Aorta (tissue), 5 donors: ENCODE results near the gene INSL3. TPM values are rescaled to one million over a fixed set of nuclear protein-coding genes. Genes with fewer than 3 reads are reported as not detected.

Source experiments
- ATAC-seq: fragments of 200-7000 bp; cut with Tn5 transposase; one replicate; pipeline ENCODE4 v1.9.1; 2022; ENCODE audit warnings: moderate library complexity; ENCODE audit not compliant: low FRiP score
- DNase-seq, 2 donors: peaks; one replicate each; pipeline ENCODE4 v3.0.0-alpha.2; 2020
- H3K27ac ChIP-seq, 2 donors: one replicate each; pipeline ENCODE4 v1.5.1; 2013; ENCODE audit warnings: low read length in 2 of 2, mild to moderate bottlenecking in 2 of 2, moderate library complexity in 2 of 2, control low read depth in 1 of 2, inconsistent platforms in 1 of 2, low read depth in 1 of 2
- H3K27me3 ChIP-seq, 2 donors: one replicate each; pipeline ENCODE4 v1.6.1; 2013; ENCODE audit warnings: control low read depth in 1 of 2, low read length in 1 of 2, mild to moderate bottlenecking in 1 of 2, moderate library complexity in 1 of 2; ENCODE audit not compliant: insufficient read depth in 2 of 2, control insufficient read depth in 1 of 2
- H3K36me3 ChIP-seq, 2 donors: one replicate each; pipeline ENCODE4 v1.6.1; 2013; ENCODE audit warnings: control low read depth in 1 of 2, low read length in 1 of 2, mild to moderate bottlenecking in 1 of 2; ENCODE audit not compliant: insufficient read depth in 2 of 2, control insufficient read depth in 1 of 2
- H3K4me1 ChIP-seq, 2 donors: one replicate each; pipeline ENCODE4 v1.6.1; 2013; ENCODE audit warnings: low read length in 2 of 2, control low read depth in 1 of 2, mild to moderate bottlenecking in 1 of 2, moderate library complexity in 1 of 2; ENCODE audit not compliant: insufficient read depth in 2 of 2, control insufficient read depth in 1 of 2
- H3K4me3 ChIP-seq, 2 donors: one replicate each; pipeline ENCODE4 v1.5.1; 2013; ENCODE audit warnings: low read length in 2 of 2, control low read depth in 1 of 2, mild to moderate bottlenecking in 1 of 2
- H3K9me3 ChIP-seq: one replicate; pipeline ENCODE4 v1.6.1; 2013; ENCODE audit warnings: mild to moderate bottlenecking, low read length; ENCODE audit not compliant: control insufficient read depth
- WGBS, 2 donors: extraction: QIAGEN DNeasy Blood & Tissue Kit; methylation state at CpG; one replicate each; pipeline ENCODE4 v1.1.7; 2013; 5-methylcytosine and 5-hydroxymethylcytosine counted together
- intact Hi-C, 2 donors: fragments of 100-400 bp; cut with DNase I; formaldehyde crosslinking; loops; one replicate each; pipeline versions ENCODE4 v1.14.2 to v1.15.0; 2022
- long read RNA-seq, 2 donors: library from polyadenylated mRNA; unstranded; transcript quantifications; one replicate each; pipeline ENCODE4 v2.0.0, GENCODE V29; 2020 to 2021
- polyA plus RNA-seq, 2 donors: library from polyadenylated mRNA; stranded (reverse); fragments of 200-250 nt; gene quantifications; one replicate each; pipeline ENCODE4 v1.2.3, GENCODE V29; 2013
- total RNA-seq, 2 donors: library from RNA; stranded (reverse); fragmentation: NEBNext Ultra II Directional; extraction: Animal tissue kit (Norgen Biotek cat#: 25700); gene quantifications; one replicate each; pipeline ENCODE4 v1.2.1, GENCODE V29; 2021
- donor health status: healthy with polysubstance abuse.
- donor health status: Bipolar disorder and iron deficiency.
- donor health status: DM: no; HTN: no; CAD: no.
- donor health status: DM: no; HTN: no; CAD: no.
- donor health status: DM: yes; HTN: yes; CAD: no.

INSL3 gene, protein sequence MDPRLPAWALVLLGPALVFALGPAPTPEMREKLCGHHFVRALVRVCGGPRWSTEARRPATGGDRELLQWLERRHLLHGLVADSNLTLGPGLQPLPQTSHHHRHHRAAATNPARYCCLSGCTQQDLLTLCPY
- total RNA-seq (not detected), polyA plus RNA-seq (not detected)
- long read RNA-seq, donor 1, result 0 reads
- long read RNA-seq, donor 2, result 0 reads

- 50 to 63% methylated on average over 33 to 34 of the region's 34 CpGs for WGBS, 2 donors
- ATAC-seq (no peak), DNase-seq (no peak)
- Histone ChIP-seq H3K36me3 (no peaks in the 10 kb centered on the region), H3K27ac (no peak within 1 kb of the TSS), H3K9me3 (no peaks in the 10 kb centered on the region), H3K4me3 (no peak within 1 kb of the TSS), H3K4me1 (no peaks in the 10 kb centered on the region), H3K27me3 (no peaks in the 10 kb centered on the region)
- intact Hi-C loops, result no loop called here
Observed at GRCh38 chr19:17821190-17821589, at the start of gene INSL3. INSL3 (minus strand) TSS chr19:17821519; CDS start chr19:17821506, 13 bp downstream.

- H3K4me1 ChIP-seq, result no peaks in the 10 kb centered on the region
- no peaks in the 10 kb centered on the region for H3K9me3 ChIP-seq
- intact Hi-C loops, result no loop called here
- DNase-seq (no peak), ATAC-seq (no peak)
- H3K36me3 ChIP-seq, result no peaks in the 10 kb centered on the region
- no peak overlapping the region for H3K27ac ChIP-seq
- WGBS, 2 donors, result 36 to 47% methylated on average over 11 of the region's 11 CpGs
- H3K27me3 ChIP-seq, result peaks cover 0 to 1% of the 10 kb centered on the region in 2 donors
- H3K4me3 ChIP-seq, result no peak overlapping the region
Observed at GRCh38 chr19:17869114-17869608, 47.8 kb upstream of the INSL3 start.

DNA sequence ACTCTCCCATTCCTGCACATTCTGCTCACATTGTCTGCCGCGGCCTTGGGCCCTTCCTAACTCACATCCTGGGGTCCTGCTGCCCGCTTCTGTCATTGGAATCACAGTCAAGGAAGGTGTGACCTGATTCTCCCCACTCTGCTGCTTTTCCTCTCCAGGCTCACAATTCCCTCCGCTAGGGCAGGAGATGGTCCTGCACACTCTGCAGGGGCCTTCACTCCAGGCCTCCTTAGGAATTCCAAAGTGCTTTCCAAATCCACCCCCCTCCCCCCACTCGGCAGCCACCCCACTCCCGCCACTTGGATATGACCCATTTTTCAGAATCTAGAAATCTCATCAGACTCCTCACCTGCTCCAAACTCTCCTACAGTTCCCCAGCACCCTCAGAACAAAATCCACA lies 47.4 kb upstream of the INSL3 start:
- peaks cover 0 to under 1% of the 10 kb centered on the region in 2 donors for H3K27me3 ChIP-seq
- no peaks in the 10 kb centered on the region for H3K4me1 ChIP-seq
- H3K4me3 ChIP-seq, result no peak overlapping the region
- WGBS, 2 donors, result 57 to 59% methylated on average over 6 of the region's 6 CpGs
- intact Hi-C loops, result no loop called here
- H3K27ac ChIP-seq, result no peak overlapping the region
- no peaks in the 10 kb centered on the region for H3K36me3 ChIP-seq
- no peaks in the 10 kb centered on the region for H3K9me3 ChIP-seq
- DNase-seq (no peak), ATAC-seq (no peak)

- H3K27me3 ChIP-seq, result no peaks in the 10 kb centered on the region
- DNase-seq (no peak), ATAC-seq (no peak)
- H3K36me3 ChIP-seq, result peaks cover 0 to 1% of the 10 kb centered on the region in 2 donors
- 64 to 66% methylated on average over 11 of the region's 11 CpGs for WGBS, 2 donors
- intact Hi-C loops, result no loop called here
- H3K4me1 ChIP-seq, result no peaks in the 10 kb centered on the region
- H3K27ac ChIP-seq, result no peak overlapping the region
- no peak overlapping the region for H3K4me3 ChIP-seq
- no peaks in the 10 kb centered on the region for H3K9me3 ChIP-seq
Observed at GRCh38 chr19:17866964-17867486, 45.7 kb upstream of the INSL3 start.

- ATAC-seq, result no peak
Observed at GRCh38 chr19:17866312-17866963, 45.1 kb upstream of the INSL3 start.

GRCh38 chr19:17865364-17866311 lies 44.3 kb upstream of the INSL3 start:
- intact Hi-C loops, result no loop called here
- no peak for DNase-seq
- no peak overlapping the region for H3K4me3 ChIP-seq
- H3K27ac ChIP-seq, result no peak overlapping the region
- peaks cover 0 to 1% of the 10 kb centered on the region in 2 donors for H3K36me3 ChIP-seq
- no peaks in the 10 kb centered on the region for H3K9me3 ChIP-seq
- ATAC-seq, result no peak
- no peaks in the 10 kb centered on the region for H3K27me3 ChIP-seq
- peaks cover 1 to 5% of the 10 kb centered on the region in 2 donors for H3K4me1 ChIP-seq
- WGBS, 2 donors, result 63 to 68% methylated on average over 13 of the region's 13 CpGs

More at GRCh38 chr19:17866312-17866963, 45.1 kb upstream of the INSL3 start:
- H3K36me3 ChIP-seq, result peaks cover 0 to 1% of the 10 kb centered on the region in 2 donors
- no peaks in the 10 kb centered on the region for H3K4me1 ChIP-seq
- no peak overlapping the region for H3K27ac ChIP-seq
- DNase-seq, result no peak
- 84 to 88% methylated on average over 8 of the region's 8 CpGs for WGBS, 2 donors
- H3K27me3 ChIP-seq, result no peaks in the 10 kb centered on the region
- no peak overlapping the region for H3K4me3 ChIP-seq
- H3K9me3 ChIP-seq, result no peaks in the 10 kb centered on the region
- intact Hi-C loops, result no loop called here

- 89 to 90% methylated on average over 8 of the region's 8 CpGs for WGBS, 2 donors
- ATAC-seq, result no peak
Observed at GRCh38 chr19:17863520-17864182, 42.3 kb upstream of the INSL3 start.

More at GRCh38 chr19:17863520-17864182, 42.3 kb upstream of the INSL3 start:
- no peaks in the 10 kb centered on the region for H3K27me3 ChIP-seq
- H3K4me3 ChIP-seq, result no peak overlapping the region
- intact Hi-C loops, result loop anchor here in 1 of 2 donors (5.0 kb wide), 1 partner anchor 134 kb away; no protein-coding TSS in a partner anchor
- no peak for DNase-seq
- H3K27ac ChIP-seq, result no peak overlapping the region
- peaks cover 2 to 6% of the 10 kb centered on the region in 2 donors for H3K4me1 ChIP-seq
- peaks cover 0 to 1% of the 10 kb centered on the region in 2 donors for H3K36me3 ChIP-seq
- H3K9me3 ChIP-seq, result no peaks in the 10 kb centered on the region
